Choroid plexus epithelial cell (primary cell): ENCODE measurements around the gene THRAP3.
A peak's percentile ranks its signal among the peaks of the same experiment; 100 is the strongest.

Experiments used
- DNase-seq: peaks from one replicate; pipeline ENCODE4 v3.0.0-alpha.2; 2010; ENCODE audit warnings: low read depth
- H3K4me3 ChIP-seq: 2 replicates; pipeline ENCODE4 v1.5.1; 2011; ENCODE audit warnings: low read depth, mild to moderate bottlenecking, control low read depth, low read length, moderate library complexity
- CTCF ChIP-seq: conservative IDR thresholded peaks from 2 replicates; pipeline ENCODE4 v1.5.1; 2011; ENCODE audit warnings: low read depth, mild to moderate bottlenecking, control low read depth, inconsistent platforms, low read length, moderate library complexity

The THRAP3 gene

GRCh38 chr1:36322041-36322785 lies 98.0 kb downstream of the THRAP3 start:
- peak overlapping the region; percentile 84 for H3K4me3 ChIP-seq
- no peak for TF ChIP-seq CTCF
- DNase-seq, result peak; percentile 40

- DNase-seq, result peak; percentile 64
- peak overlapping the region; percentile 84 for H3K4me3 ChIP-seq
- TF ChIP-seq CTCF, result no peak
Observed at GRCh38 chr1:36322786-36323635, 98.8 kb downstream of the THRAP3 start.

GRCh38 chr1:36323636-36324352 lies 99.6 kb downstream of the THRAP3 start, which contains the start of gene EVA1B:
Gene EVA1B, minus strand, starts transcription at chr1:36323645. Its CDS starts 608 bp downstream, at chr1:36323037.
- no peak for TF ChIP-seq CTCF
- peak within 1 kb of the TSS; percentile 84 for H3K4me3 ChIP-seq

GRCh38 chr1:36324353-36324703 lies 100.1 kb downstream of the THRAP3 start:
- no peak for DNase-seq
- TF ChIP-seq CTCF, result no peak
- no peak overlapping the region for H3K4me3 ChIP-seq

More at GRCh38 chr1:36323636-36324352, 99.6 kb downstream of the THRAP3 start, which contains the start of gene EVA1B:
- peak; percentile 88 for DNase-seq

GRCh38 chr1:36326499-36326898 lies 102.3 kb downstream of the THRAP3 start:
- no peak for DNase-seq
- TF ChIP-seq CTCF, result no peak

GRCh38 chr1:36327421-36328087 lies 103.3 kb downstream of the THRAP3 start:
- peak; percentile 72 for DNase-seq
- no peak overlapping the region for H3K4me3 ChIP-seq
- TF ChIP-seq CTCF, result no peak

More at GRCh38 chr1:36326499-36326898, 102.3 kb downstream of the THRAP3 start:
- H3K4me3 ChIP-seq, result no peak overlapping the region
